GM18951 (cell line): Measurements from ENCODE around the gene TEX22.

Source experiments
- POLR2A ChIP-seq: IDR thresholded peaks from 4 replicates; pipeline ENCODE4 v1.6.1; 2011; ENCODE audit warnings: mild to moderate bottlenecking; ENCODE audit not compliant: insufficient read length, insufficient read depth; ENCODE audit errors: extremely low read depth
- in situ Hi-C: fragments of 300-500 bp; cut with MboI; formaldehyde crosslinking; loops from one replicate; pipeline ENCODE4 v1.12.0; 2022; ENCODE audit warnings: low sequenced_read_pairs, mixed read lengths, inconsistent platforms; ENCODE audit not compliant: unreplicated experiment

TEX22 gene

DNA sequence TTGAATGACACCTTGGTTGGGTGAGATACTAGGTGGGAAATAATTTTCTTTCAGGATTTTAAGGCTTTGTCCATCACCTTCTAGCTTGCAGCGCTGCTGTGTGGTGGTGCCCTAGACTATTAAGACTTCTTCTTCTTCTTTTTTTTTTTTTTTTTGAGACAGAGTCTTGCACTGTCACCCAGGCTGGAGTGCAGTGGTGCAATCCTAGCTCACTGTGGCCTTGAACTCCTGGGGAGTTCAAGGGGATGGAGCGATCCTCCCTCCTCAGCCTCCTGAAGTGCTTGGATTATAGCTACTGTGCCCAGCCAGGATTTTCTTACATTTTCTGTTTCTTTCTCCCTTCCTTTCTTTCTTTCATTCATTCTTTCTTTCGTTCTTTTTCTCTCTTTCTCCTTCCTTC, 11.0 kb downstream of the TEX22 start:
- no peak for TF ChIP-seq POLR2A
- in situ Hi-C loops, result no loop called here

DNA sequence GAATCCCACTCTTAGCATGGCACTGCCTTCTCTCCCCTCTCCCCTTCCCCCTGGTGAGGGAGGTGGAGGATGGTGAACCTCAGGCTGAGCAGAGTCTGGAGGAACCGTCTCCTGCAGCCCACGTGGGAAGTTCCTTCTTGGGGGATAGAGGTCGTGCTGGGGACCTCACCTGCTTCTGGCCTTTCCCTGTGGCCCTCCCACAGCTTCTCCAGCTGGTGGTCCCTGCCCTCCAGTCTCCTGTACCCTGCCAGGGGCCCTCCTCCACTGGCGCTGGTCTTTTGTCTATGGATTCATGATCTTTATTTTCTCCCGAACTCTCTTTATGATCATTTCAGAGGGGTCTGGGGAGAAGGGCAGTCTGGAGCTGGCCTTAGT, 12.3 kb downstream of the TEX22 start:
- no peak for TF ChIP-seq POLR2A
- in situ Hi-C loops, result no loop called here

DNA sequence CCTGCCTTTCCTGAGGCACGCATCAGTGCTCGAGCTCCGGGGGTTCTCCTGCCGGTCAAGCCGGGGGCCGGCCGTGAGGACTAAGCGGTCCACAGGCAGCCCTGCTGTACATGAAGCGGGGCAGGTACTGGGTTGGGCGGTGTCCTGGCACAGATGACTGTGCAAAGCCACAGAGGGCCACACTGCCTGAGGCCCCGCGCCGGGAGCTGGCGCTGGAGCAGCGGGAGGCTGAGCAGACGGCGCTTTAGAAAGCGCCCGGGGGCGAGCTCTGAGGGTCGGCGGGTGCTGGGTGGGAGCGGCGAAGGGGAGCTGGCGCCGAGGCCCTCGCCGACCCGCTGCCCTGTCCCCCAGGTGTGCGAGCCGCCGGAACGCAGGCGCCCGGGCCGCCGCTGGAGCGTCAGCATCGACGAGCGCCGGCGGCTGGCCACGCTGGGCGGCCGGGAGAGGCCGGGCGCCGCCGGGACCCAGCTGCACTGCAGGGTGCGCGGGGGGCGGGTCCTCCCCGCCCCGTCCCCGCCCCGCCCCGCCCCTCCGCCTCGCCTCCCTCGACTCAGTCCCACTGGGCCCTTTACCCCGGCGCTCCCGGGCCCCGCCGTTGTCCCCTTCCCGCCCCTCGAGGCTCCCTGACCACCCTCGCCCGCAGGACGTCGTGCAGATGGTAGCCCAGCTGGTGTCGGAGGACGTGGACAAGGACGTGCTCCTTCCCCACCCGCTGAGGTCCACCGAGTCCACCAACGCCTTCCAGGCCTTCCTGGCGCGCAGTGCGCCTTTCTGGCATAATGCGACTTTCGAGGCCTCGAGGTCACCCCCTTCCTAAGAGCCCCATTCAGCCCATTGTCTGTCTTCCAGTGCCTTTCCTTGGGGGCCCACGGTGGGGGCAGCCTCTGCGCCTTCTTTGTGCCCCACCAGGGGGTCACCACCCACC, 12.9 kb downstream of the TEX22 start:
- TF ChIP-seq POLR2A, result no peak
- in situ Hi-C loops, result no loop called here

GRCh38 chr14:105411985-105412770, 13.8 kb downstream of the TEX22 start:
- TF ChIP-seq POLR2A, result no peak
- in situ Hi-C loops, result no loop called here

DNA sequence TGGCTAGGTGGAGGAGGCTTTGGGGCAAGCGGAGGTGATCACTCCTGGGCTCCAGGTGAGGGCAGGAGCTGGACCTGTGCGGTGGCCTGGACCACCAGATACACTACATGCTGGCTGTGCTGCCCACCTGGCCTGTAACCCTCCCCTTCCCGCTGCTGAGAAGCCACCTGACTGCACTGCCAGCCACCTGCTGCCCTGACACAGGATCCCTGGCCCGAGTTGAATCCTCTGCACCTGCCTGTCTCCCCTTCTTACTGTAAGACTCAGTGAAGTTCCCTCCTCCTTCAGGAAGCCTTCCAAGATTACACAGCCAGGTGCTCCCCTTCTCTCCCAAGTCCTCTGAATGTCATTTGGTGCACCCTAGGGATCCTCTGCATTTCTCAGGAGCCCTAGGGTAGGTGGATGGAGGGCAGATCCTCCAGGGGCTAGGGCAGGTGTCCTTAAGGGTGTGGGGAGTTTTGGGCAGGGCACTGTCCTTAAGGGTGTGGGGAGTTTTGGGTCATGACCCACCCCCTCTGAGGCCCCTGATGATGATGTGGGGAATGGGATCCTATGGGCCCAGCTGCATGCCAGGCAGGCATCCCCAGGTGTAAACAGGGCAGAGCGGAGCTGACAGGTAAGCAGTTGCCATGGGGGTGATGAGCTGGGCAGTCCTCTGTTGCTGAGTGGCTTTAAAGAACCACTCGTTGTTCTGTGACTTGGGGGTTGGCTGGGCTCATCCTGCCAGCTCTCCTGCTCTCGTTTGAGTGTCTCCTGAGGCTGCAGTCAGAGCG, 14.6 kb downstream of the TEX22 start:
- in situ Hi-C loops, result no loop called here
- no peak for TF ChIP-seq POLR2A

- in situ Hi-C loops, result no loop called here
Measured at GRCh38 chr14:105413544-105413886, 15.2 kb downstream of the TEX22 start.

DNA sequence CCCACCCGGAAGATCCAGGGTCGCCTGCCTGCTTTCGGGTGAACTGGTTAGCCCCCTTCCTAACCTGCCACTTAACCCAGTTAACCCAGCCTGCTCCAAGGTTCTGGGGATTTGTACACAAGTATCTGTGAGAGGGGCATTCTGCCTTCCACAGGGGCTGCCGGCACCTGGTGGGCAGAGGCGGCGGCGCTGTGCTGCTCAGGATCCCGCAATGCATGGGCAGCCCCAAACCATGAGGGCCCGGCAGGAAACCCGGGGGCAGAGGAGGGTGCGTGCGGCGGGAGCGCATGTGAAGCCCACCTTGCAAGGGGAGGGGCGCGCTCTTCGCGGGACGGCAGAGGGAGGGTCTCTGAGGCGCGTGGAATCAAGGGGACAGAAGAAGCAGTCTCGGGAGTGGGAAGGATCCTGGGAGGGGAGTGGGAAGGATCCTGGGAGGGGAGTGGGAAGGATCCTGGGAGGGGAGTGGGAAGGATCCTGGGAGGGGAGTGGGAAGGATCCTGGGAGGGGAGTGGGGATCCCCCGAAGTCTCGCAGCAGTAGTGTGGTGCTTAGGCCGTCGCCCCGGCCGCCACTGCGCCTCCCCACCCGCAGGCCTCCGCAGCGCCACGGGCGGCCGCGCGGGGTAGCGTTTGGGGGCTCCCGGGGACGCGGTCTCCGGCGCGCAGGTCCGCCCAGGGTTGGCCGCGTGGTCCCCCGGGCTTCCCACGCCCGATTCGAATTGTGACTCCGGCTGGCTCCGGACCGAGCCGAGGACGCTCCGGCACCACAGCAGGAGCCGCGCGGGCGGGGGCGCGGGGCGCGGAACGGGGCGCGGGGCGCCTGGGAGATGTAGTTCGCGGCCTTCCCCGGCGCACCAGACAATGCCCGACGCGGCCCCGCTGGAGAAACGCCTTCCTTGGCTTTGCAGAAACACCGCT, 16.4 kb downstream of the TEX22 start:
- in situ Hi-C loops, result no loop called here
- TF ChIP-seq POLR2A, result peak; percentile 35

More at GRCh38 chr14:105413544-105413886, 15.2 kb downstream of the TEX22 start:
- TF ChIP-seq POLR2A, result no peak

DNA sequence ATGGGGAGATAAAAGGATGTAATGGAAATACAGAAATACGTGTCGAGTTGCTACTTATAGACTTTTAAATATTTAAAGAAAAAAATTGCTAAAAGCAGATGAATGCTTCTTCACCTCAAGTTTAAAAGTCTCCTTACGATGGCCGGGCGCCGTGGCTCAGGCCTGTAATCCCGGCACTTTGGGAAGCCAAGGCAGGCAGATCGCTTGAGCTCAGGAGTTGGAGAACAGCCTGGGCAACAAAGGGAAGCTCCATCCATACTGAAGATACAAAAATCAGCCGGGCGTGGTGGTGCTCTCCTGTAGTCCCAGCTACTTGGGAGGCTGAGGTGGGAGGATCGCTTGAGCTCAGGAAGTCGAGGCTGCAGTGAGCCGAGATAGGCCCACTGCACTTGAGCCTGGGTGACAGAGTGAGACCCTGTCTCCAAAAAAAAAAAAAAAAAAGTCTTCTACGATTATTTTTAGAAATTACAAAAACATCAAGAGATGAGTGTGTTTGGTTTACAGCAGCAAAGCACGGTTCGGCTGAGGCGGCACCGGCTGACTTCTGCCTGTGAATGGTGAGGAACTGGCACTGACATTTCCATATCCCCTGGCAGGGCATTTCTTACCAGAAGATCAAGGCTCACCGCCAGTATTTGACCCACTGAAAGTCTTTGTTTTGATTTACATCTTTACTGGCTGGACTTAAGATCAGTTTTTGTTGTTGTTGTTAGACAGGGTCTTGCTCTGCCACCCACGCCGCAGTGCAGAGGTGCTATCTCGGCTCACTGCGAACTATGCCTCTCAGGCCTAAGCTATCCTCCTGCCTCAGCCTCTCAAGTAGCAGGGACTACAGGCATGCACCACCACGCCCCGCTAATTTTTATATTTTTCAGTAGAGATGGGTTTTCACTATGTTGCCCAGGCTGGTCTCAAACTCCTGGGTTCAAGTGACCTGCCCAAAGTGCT, 17.4 kb downstream of the TEX22 start:
- TF ChIP-seq POLR2A, result no peak
- in situ Hi-C loops, result no loop called here

DNA sequence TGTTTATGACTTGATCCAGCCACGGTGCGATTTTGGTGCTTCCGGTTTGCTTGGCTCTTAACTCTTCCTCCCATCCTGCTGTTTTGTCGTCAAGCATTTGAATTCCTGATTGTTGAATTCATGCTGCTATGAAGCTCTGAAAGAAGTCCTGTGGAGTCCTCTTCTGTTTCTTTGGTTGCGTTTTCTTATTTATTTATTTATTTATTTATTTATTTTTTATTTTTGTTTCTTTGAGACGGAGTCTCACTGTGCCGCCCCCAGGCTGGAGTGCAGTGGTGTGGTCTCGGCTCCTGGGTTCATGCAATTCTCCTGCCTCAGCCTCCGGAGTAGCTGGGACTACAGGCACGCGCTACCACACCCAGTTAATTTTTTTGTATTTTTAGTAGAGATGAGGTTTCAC, 18.3 kb downstream of the TEX22 start:
- in situ Hi-C loops, result no loop called here

DNA sequence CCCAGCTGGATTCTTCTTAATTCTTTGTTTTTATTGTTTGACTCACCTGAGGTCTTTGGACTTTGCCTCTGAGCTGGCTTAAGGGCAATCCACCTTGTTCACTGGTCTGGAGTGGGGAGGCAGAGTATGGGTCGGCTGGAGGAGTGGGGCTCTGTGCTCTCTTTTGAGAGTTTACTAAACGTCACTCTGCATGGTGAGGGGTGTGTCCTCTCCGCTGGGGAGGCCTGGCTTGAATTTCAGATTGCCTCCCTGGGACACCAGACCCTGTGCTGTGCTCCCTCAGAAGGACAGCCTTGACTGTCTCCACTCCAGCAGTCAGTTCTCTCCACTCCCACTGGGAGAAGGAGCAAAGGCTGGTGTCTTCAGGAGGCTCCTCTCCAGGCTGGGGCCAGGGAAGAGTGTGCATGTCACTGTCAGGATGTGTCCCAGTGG, 19.4 kb downstream of the TEX22 start:
- in situ Hi-C loops, result no loop called here
- TF ChIP-seq POLR2A, result no peak

More for the DNA sequence above, 18.3 kb downstream of the TEX22 start:
- no peak for TF ChIP-seq POLR2A
